ENCODE results near the gene DYNC1I1. TPM values are rescaled to one million over a fixed set of nuclear protein-coding genes. Genes with fewer than 3 reads are reported as not detected.

DYNC1I1 gene
- total and polyA plus RNA-seq, 2 experiments from 2014 or later, result 0.53 to 1.4 TPM

DNA sequence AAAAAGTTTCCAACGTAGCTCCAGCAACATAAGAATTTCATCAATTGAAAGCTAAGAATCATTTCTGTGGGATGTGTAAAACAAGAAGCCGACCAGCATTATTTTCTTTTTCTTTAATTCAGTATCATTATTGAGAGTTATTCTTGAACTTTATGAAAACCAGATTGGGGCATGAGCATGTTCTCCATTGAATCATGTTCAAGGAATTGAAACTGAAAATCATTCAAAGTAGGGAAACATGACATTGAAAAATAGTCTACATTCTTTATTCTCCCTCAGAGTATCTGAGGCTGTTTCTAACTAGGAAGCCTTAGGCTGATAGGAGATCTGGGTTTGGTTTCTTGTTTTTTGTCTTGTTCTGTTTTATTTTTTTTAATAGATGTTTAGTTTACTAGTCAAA lies 253.7 kb downstream of the DYNC1I1 start:
- 3 to 6% methylated on average over 2 of the region's 2 CpGs for WGBS, 2 experiments (ENCODE audit: low coverage in 1 of 2, low lambda C conversion rate in 2 of 2, missing lambda C conversion rate in 2 of 2)
- 0 out of 2 replicates have a peak, but pooled peaks cover 11% of the 10 kb centered on the region for H3F3A ChIP-seq (ENCODE audit: insufficient read depth)
- H3K36me3 ChIP-seq (ENCODE audit: low read depth), result no peaks in the 10 kb centered on the region
- no peaks in the 10 kb centered on the region for H3K79me2 ChIP-seq (ENCODE audit: insufficient read depth)
- H3K27me3 ChIP-seq (replicated peaks; ENCODE audit: insufficient read depth), result no peaks in the 10 kb centered on the region
- no peak for TF ChIP-seq EZH2 (IDR thresholded peaks at IDR 0.05; ENCODE audit: insufficient read depth, poor library complexity, severe bottlenecking)
- no peak for TF ChIP-seq EZH2phosphoT487 (IDR thresholded peaks at IDR 0.05; ENCODE audit: insufficient read depth, low read depth)
- H3K4me2 ChIP-seq (ENCODE audit: unreplicated experiment), result no peak overlapping the region
- peaks cover 10% of the 10 kb centered on the region for H3K4me1 ChIP-seq (ENCODE audit: insufficient read depth)
- peak; percentile 5 for DNase-seq
- no peak overlapping the region for H2AFZ ChIP-seq
- H3K4me3 ChIP-seq, result no peak overlapping the region
- H4K20me1 ChIP-seq (ENCODE audit: insufficient read depth), result no peaks in the 10 kb centered on the region
- no peaks in the 10 kb centered on the region for H3K9me3 ChIP-seq (ENCODE audit: low read depth)
- no peak overlapping the region for H3K9ac ChIP-seq
- no peak overlapping the region for H3K27ac ChIP-seq
- in situ Hi-C loops (cut with MboI), result no loop called here
- H3K9me2 ChIP-seq (ENCODE audit: insufficient read depth), result no peaks in the 10 kb centered on the region; the same call in 1 of the 2 replicates

DNA sequence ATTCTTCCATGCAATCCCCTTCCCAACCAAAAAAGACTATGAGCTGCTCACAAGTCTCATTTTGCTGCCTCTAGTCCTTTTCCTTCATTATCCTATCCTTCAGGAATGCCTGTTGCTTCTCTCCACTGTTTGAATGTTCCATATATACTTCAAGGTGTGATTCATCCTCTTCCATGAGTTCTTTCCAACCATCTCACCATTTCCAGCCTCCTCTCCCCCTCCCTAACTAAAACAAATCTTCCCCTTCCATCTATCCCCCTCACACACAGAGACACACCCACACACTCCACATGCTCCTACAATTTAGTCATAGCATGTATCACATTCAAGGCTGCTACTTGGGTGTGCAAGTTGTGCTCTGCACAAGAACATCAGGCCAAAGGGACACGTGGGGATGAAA lies 254.3 kb downstream of the DYNC1I1 start:
- in situ Hi-C loops (cut with MboI), result no loop called here
- H3K9me2 ChIP-seq (ENCODE audit: insufficient read depth), result no peaks in the 10 kb centered on the region; the same call in 1 of the 2 replicates
- H3K9ac ChIP-seq, result no peak overlapping the region
- no peaks in the 10 kb centered on the region for H3K36me3 ChIP-seq (ENCODE audit: low read depth)
- DNase-seq, result peak; percentile 42
- H3K4me3 ChIP-seq, result no peak overlapping the region
- no peak overlapping the region for H3K4me2 ChIP-seq (ENCODE audit: unreplicated experiment)
- no peak for TF ChIP-seq EZH2 (IDR thresholded peaks at IDR 0.05; ENCODE audit: insufficient read depth, poor library complexity, severe bottlenecking)
- H3K27ac ChIP-seq, result no peak overlapping the region
- no peak overlapping the region for H2AFZ ChIP-seq
- no peaks in the 10 kb centered on the region for H3K79me2 ChIP-seq (ENCODE audit: insufficient read depth)
- no peaks in the 10 kb centered on the region for H3K9me3 ChIP-seq (ENCODE audit: low read depth)
- H3K27me3 ChIP-seq (replicated peaks; ENCODE audit: insufficient read depth), result no peaks in the 10 kb centered on the region
- WGBS, 2 experiments (ENCODE audit: low coverage in 1 of 2, low lambda C conversion rate in 2 of 2, missing lambda C conversion rate in 2 of 2), result 15 to 38% methylated on average over 1 of the region's 1 CpG
- 0 out of 2 replicates have a peak, but pooled peaks cover 11% of the 10 kb centered on the region for H3F3A ChIP-seq (ENCODE audit: insufficient read depth)
- H4K20me1 ChIP-seq (ENCODE audit: insufficient read depth), result no peaks in the 10 kb centered on the region
- H3K4me1 ChIP-seq (ENCODE audit: insufficient read depth), result peaks cover 10% of the 10 kb centered on the region

DNA sequence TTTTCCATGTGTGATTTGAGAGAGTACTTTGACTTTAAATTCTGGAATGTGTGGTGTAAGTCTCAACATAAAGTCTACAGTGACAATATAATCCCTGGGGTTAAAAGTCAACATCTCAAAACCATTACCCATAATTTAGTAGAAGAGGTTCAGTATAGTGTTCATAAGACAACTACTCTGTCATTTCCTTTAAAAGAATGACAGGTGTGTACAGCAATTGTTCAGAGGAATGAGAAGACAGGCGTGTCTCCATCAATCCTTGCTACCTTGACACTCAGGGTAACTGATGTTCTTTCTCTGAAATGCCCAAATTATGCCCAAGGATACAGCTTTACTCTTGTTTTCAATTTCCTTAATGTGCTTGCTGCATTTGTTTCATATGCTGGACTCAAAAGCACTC lies 256.4 kb downstream of the DYNC1I1 start:
- H3K27ac ChIP-seq, result no peak overlapping the region
- 0 out of 2 replicates have a peak, but pooled peaks cover 11% of the 10 kb centered on the region for H3F3A ChIP-seq (ENCODE audit: insufficient read depth)
- H2AFZ ChIP-seq, result no peak overlapping the region
- H3K4me1 ChIP-seq (ENCODE audit: insufficient read depth), result peaks cover 10% of the 10 kb centered on the region
- in situ Hi-C loops (cut with MboI), result no loop called here
- no peaks in the 10 kb centered on the region for H3K9me3 ChIP-seq (ENCODE audit: low read depth)
- H3K4me3 ChIP-seq, result no peak overlapping the region
- H3K79me2 ChIP-seq (ENCODE audit: insufficient read depth), result no peaks in the 10 kb centered on the region
- no peaks in the 10 kb centered on the region; the same call in 1 of the 2 replicates for H3K9me2 ChIP-seq (ENCODE audit: insufficient read depth)
- no peak overlapping the region for H3K4me2 ChIP-seq (ENCODE audit: unreplicated experiment)
- no peak for TF ChIP-seq EZH2 (IDR thresholded peaks at IDR 0.05; ENCODE audit: insufficient read depth, poor library complexity, severe bottlenecking)
- TF ChIP-seq EZH2phosphoT487 (IDR thresholded peaks at IDR 0.05; ENCODE audit: insufficient read depth, low read depth), result no peak
- no peaks in the 10 kb centered on the region for H4K20me1 ChIP-seq (ENCODE audit: insufficient read depth)
- no peak overlapping the region for H3K9ac ChIP-seq
- no peaks in the 10 kb centered on the region for H3K36me3 ChIP-seq (ENCODE audit: low read depth)
- WGBS, 2 experiments (ENCODE audit: low coverage in 1 of 2, low lambda C conversion rate in 2 of 2, missing lambda C conversion rate in 2 of 2), result 59 to 63% methylated on average over 1 of the region's 1 CpG
- H3K27me3 ChIP-seq (replicated peaks; ENCODE audit: insufficient read depth), result no peaks in the 10 kb centered on the region
- no peak for DNase-seq

DNA sequence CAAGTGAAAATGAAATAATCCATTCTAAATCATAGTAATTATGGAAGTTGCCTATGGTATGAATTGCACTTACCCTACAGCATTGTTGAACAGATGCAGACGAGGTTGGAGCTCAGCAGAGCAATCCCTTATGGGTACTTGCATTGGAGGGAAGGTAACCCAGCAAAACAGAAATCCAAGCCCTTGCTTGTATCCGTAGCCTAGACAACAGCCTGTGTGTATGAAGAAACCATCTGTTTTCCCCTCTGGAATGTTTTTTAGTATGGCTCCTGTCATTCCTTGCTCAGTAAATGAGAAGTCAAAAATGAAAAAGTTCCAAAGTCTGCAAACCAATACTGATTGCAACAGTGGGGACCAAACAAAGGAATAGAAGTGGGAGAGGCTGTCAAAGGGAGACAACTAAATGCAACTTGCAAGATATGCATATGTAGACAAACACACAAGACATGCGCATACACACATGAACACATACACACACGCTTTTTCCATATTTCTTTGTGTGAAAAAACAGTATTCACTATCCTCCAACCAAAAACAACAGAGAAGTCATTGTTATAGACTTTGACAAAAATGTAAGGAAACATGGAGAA lies 260.8 kb downstream of the DYNC1I1 start:
- Histone ChIP-seq H3K4me3 (no peak overlapping the region), H3K36me3 (ENCODE audit: low read depth) (no peaks in the 10 kb centered on the region), H2AFZ (no peak overlapping the region), H3K9me2 (ENCODE audit: insufficient read depth) (no peaks in the 10 kb centered on the region), H3K27me3 (replicated peaks; ENCODE audit: insufficient read depth) (no peaks in the 10 kb centered on the region), H3K79me2 (ENCODE audit: insufficient read depth) (no peaks in the 10 kb centered on the region), H3K9ac (no peak overlapping the region), H3K4me2 (ENCODE audit: unreplicated experiment) (no peak overlapping the region), H3K4me1 (ENCODE audit: insufficient read depth) (no peaks in the 10 kb centered on the region), H3F3A (ENCODE audit: insufficient read depth) (no peaks in the 10 kb centered on the region), H4K20me1 (ENCODE audit: insufficient read depth) (no peaks in the 10 kb centered on the region), H3K27ac (no peak overlapping the region), H3K9me3 (ENCODE audit: low read depth) (no peaks in the 10 kb centered on the region)
- TF ChIP-seq EZH2phosphoT487 (IDR thresholded peaks at IDR 0.05; ENCODE audit: insufficient read depth, low read depth) (no peak), EZH2 (IDR thresholded peaks at IDR 0.05; ENCODE audit: insufficient read depth, poor library complexity, severe bottlenecking) (no peak)
- in situ Hi-C loops (cut with MboI), result no loop called here
- 68 to 81% methylated on average over 4 of the region's 4 CpGs for WGBS, 2 experiments (ENCODE audit: low coverage in 1 of 2, low lambda C conversion rate in 2 of 2, missing lambda C conversion rate in 2 of 2)
- DNase-seq, result no peak
